IMR-90 (cell line): ENCODE measurements around the gene BRWD1. TPM values are rescaled to one million over a fixed set of nuclear protein-coding genes. Genes with fewer than 3 reads are reported as not detected.
A peak's percentile ranks its signal among the peaks of the same experiment; 100 is the strongest.

Source experiments
- ATAC-seq: fragments of 200-7000 bp; cut with Tn5 transposase; 2 replicates; pipeline ENCODE4 v1.9.1; 2020; ENCODE audit warnings: low read depth, mild to moderate bottlenecking, moderate library complexity
- BruUV-seq: library from RNA; stranded (reverse); fragments of 400-500 nt; replicated peaks from 2 replicates; lab custom pipeline; 2021; lab: Mats Ljungman, UMichigan
- CTCF ChIA-PET: fragments of 300-600 bp; formaldehyde crosslinking; extraction: SDS; loops from one replicate; lab custom pipeline; 2021; ENCODE audit warnings: antibody characterized with exemption; lab: Yijun Ruan, JAX
- POLR2A ChIA-PET: fragments of 300-600 bp; sonication (Branson Sonifier 250); formaldehyde crosslinking; loops from one replicate; lab custom pipeline; 2022; ENCODE audit warnings: antibody characterized with exemption; ENCODE audit not compliant: unreplicated experiment; lab: Charles Lee
- DNase-seq: peaks from one replicate; pipeline ENCODE4 v3.0.0; 2013
- H2AFZ ChIP-seq: replicated peaks from 2 replicates; pipeline ENCODE3; 2013; ENCODE audit warnings: low read length, mild to moderate bottlenecking; ENCODE audit not compliant: poor library complexity
- H2AK5ac ChIP-seq: 2 replicates; pipeline ENCODE4 v1.6.1; 2013; ENCODE audit warnings: low read depth, low read length, inconsistent platforms
- H2AK9ac ChIP-seq: replicated peaks from 2 replicates; pipeline ENCODE3; 2013; ENCODE audit warnings: mild to moderate bottlenecking, low read depth, low read length, moderate library complexity; ENCODE audit not compliant: poor library complexity
- H2BK120ac ChIP-seq: 2 replicates; pipeline ENCODE4 v1.6.1; 2013; ENCODE audit warnings: low read depth, low read length, inconsistent platforms
- H2BK15ac ChIP-seq: 3 replicates; pipeline ENCODE4 v1.6.1; 2013; ENCODE audit warnings: low read depth, low read length, inconsistent platforms
- H2BK20ac ChIP-seq: 2 replicates; pipeline ENCODE4 v1.6.1; 2013; ENCODE audit warnings: low read depth, mild to moderate bottlenecking, inconsistent platforms, low read length, moderate library complexity
- H2BK5ac ChIP-seq: 2 replicates; pipeline ENCODE4 v1.6.1; 2013; ENCODE audit warnings: mild to moderate bottlenecking, low read depth, low read length, inconsistent platforms; ENCODE audit not compliant: poor library complexity, severe bottlenecking
- H3K14ac ChIP-seq: replicated peaks from 2 replicates; pipeline ENCODE4 v1.6.1; 2013; ENCODE audit warnings: low read depth, low read length, inconsistent platforms
- H3K18ac ChIP-seq: 2 replicates; pipeline ENCODE4 v1.6.1; 2013; ENCODE audit warnings: low read depth, low read length, control low read depth
- H3K23ac ChIP-seq: 2 replicates; pipeline ENCODE4 v1.6.1; 2013; ENCODE audit warnings: low read depth, low read length, inconsistent platforms
- H3K27ac ChIP-seq: 2 replicates; pipeline ENCODE4 v1.5.1; 2013; ENCODE audit warnings: mild to moderate bottlenecking, control low read depth, low read length; ENCODE audit not compliant: insufficient read depth
- H3K27me3 ChIP-seq: 2 replicates; pipeline ENCODE4 v1.6.1; 2013; ENCODE audit warnings: low read length; ENCODE audit not compliant: control insufficient read depth, insufficient read depth
- H3K36me3 ChIP-seq: 2 replicates; pipeline ENCODE4 v1.6.1; 2013; ENCODE audit warnings: low read length, mixed read lengths; ENCODE audit not compliant: control insufficient read depth, insufficient read depth
- H3K4ac ChIP-seq: 2 replicates; pipeline ENCODE4 v1.6.1; 2013; ENCODE audit warnings: low read depth, low read length, inconsistent platforms
- H3K4me1 ChIP-seq: 2 replicates; pipeline ENCODE4 v1.6.1; 2013; ENCODE audit warnings: low read length, mixed read lengths; ENCODE audit not compliant: control insufficient read depth, insufficient read depth
- H3K4me2 ChIP-seq: 2 replicates; pipeline ENCODE4 v1.6.1; 2013; ENCODE audit warnings: low read depth, mild to moderate bottlenecking, control low read depth, low read length, moderate library complexity
- H3K4me3 ChIP-seq: 2 replicates; pipeline ENCODE4 v1.5.1; 2013; ENCODE audit warnings: low read depth, mild to moderate bottlenecking, control low read depth, low read length, moderate library complexity; ENCODE audit not compliant: insufficient read depth
- H3K56ac ChIP-seq: 2 replicates; pipeline ENCODE4 v1.6.1; 2013; ENCODE audit warnings: low read length, inconsistent platforms; ENCODE audit not compliant: insufficient read depth; ENCODE audit errors: extremely low read depth
- H3K79me1 ChIP-seq, 2 experiments: 2 replicates each; pipeline ENCODE4 v1.6.1; 2013; ENCODE audit warnings: low read length in 2 of 2, inconsistent platforms in 1 of 2, low read depth in 1 of 2
- H3K9ac ChIP-seq: 2 replicates; pipeline ENCODE4 v1.6.1; 2013; ENCODE audit warnings: low read depth, low read length, control low read depth
- H3K9me1 ChIP-seq: 2 replicates; pipeline ENCODE4 v1.6.1; 2013; ENCODE audit warnings: low read length, inconsistent platforms; ENCODE audit not compliant: insufficient read depth
- H3K9me3 ChIP-seq: 2 replicates; pipeline ENCODE4 v1.6.1; 2013; ENCODE audit warnings: low read length; ENCODE audit not compliant: control insufficient read depth, insufficient read depth
- H4K20me1 ChIP-seq: 2 replicates; pipeline ENCODE4 v1.6.1; 2013; ENCODE audit warnings: low read length, inconsistent platforms; ENCODE audit not compliant: insufficient read depth
- H4K5ac ChIP-seq: 2 replicates; pipeline ENCODE4 v1.6.1; 2013; ENCODE audit warnings: mild to moderate bottlenecking, low read depth, low read length, control low read depth
- H4K8ac ChIP-seq, 2 experiments: 2 replicates each; pipeline ENCODE4 v1.6.1; 2013; ENCODE audit warnings: low read depth in 2 of 2, low read length in 2 of 2, control low read depth in 1 of 2, inconsistent platforms in 1 of 2
- H4K91ac ChIP-seq: 2 replicates; pipeline ENCODE4 v1.6.1; 2013; ENCODE audit warnings: low read depth, low read length, inconsistent platforms; ENCODE audit not compliant: insufficient read depth
- BHLHE40 ChIP-seq: fragments of 150-350 bp; IDR thresholded peaks from 2 replicates; pipeline ENCODE4 v1.6.1; 2016; ENCODE audit warnings: mild to moderate bottlenecking, low read depth, low read length
- CEBPB ChIP-seq: IDR thresholded peaks from 2 replicates; pipeline ENCODE4 v1.6.1; 2012; ENCODE audit warnings: low read depth, low read length, improper control_type of control experiment
- CHD1 ChIP-seq: IDR thresholded peaks from 2 replicates; pipeline ENCODE4 v1.6.1; 2012; ENCODE audit warnings: low read depth, low read length, improper control_type of control experiment
- FOS ChIP-seq: fragments of 150-350 bp; IDR thresholded peaks from 2 replicates; pipeline ENCODE4 v1.6.1; 2016; ENCODE audit warnings: low read depth, low read length
- MAFK ChIP-seq: IDR thresholded peaks from 2 replicates; pipeline ENCODE4 v1.6.1; 2012; ENCODE audit warnings: low read depth, low read length, improper control_type of control experiment
- MAZ ChIP-seq: IDR thresholded peaks from 2 replicates; pipeline ENCODE4 v1.6.1; 2012; ENCODE audit warnings: low read depth, mild to moderate bottlenecking, low read length, improper control_type of control experiment, moderate library complexity, borderline replicate concordance
- MXI1 ChIP-seq: IDR thresholded peaks from 2 replicates; pipeline ENCODE4 v1.6.1; 2012; ENCODE audit warnings: low read depth, mild to moderate bottlenecking, low read length, moderate library complexity, borderline replicate concordance
- NFE2L2 ChIP-seq: fragments of 150-350 bp; IDR thresholded peaks from 2 replicates; pipeline ENCODE4 v1.6.1; 2016; ENCODE audit warnings: low read depth, mild to moderate bottlenecking, low read length
- POLR2A ChIP-seq: IDR thresholded peaks from 2 replicates; pipeline ENCODE4 v1.6.1; 2012; ENCODE audit warnings: mild to moderate bottlenecking, low read depth, low read length
- RAD21 ChIP-seq: IDR thresholded peaks from 2 replicates; pipeline ENCODE4 v1.6.1; 2012; ENCODE audit warnings: low read length, improper control_type of control experiment
- RCOR1 ChIP-seq: IDR thresholded peaks from 2 replicates; pipeline ENCODE4 v1.6.1; 2012; ENCODE audit warnings: mild to moderate bottlenecking, low read length, improper control_type of control experiment; ENCODE audit not compliant: insufficient replicate concordance
- RFX5 ChIP-seq: IDR thresholded peaks from 2 replicates; pipeline ENCODE4 v1.8.0; 2012; ENCODE audit warnings: low read depth, mild to moderate bottlenecking, low read length, moderate library complexity
- SMC3 ChIP-seq: fragments of 150-350 bp; IDR thresholded peaks from 2 replicates; pipeline ENCODE4 v1.6.1; 2016; ENCODE audit warnings: low read depth, mild to moderate bottlenecking, antibody characterized with exemption, low read length, moderate library complexity
- WGBS, 2 experiments: methylation state at CpG; one replicate each; pipeline versions ENCODE4 v1.1.5 to v1.1.7; 2013; ENCODE audit warnings: missing lambda C conversion rate in 2 of 2; ENCODE audit not compliant: insufficient read length in 1 of 2; ENCODE audit errors: extremely low coverage in 2 of 2; 5-methylcytosine and 5-hydroxymethylcytosine counted together
- dilution Hi-C: fragments of 300-500 bp; cut with HindIII; formaldehyde crosslinking; loops from one replicate; pipeline ENCODE4 v1.14.3; 2018; ENCODE audit warnings: low sequenced_read_pairs; ENCODE audit not compliant: unreplicated experiment
- in situ Hi-C: fragments of 300-500 bp; cut with MboI; formaldehyde crosslinking; loops from 3 replicates; pipeline ENCODE4 v1.14.3; 2019; ENCODE audit warnings: low sequenced_read_pairs, inconsistent platforms, mixed read lengths
- intact Hi-C: fragments of 100-400 bp; cut with micrococcal nuclease; formaldehyde crosslinking; loops from 2 replicates; pipeline ENCODE4 v1.10.0; 2022
- polyA plus RNA-seq, 3 experiments: library from polyadenylated mRNA; depleted of rRNA; stranded (reverse); fragments of >200 nt; gene quantifications; 2 replicates each; pipeline ENCODE4 v1.2.3, GENCODE V29; 2012; ENCODE audit warnings: low replicate concordance in 1 of 3
- total RNA-seq: library from RNA; depleted of rRNA; stranded (reverse); fragments of >200 nt; gene quantifications from 2 replicates; pipeline ENCODE4 v1.2.3, GENCODE V29; 2012
- TF ChIP-seq, protein P1 (sequence below): conservative IDR thresholded peaks from 2 replicates; pipeline ENCODE4 v1.5.1; 2012; ENCODE audit warnings: mild to moderate bottlenecking, low read depth, low read length, improper control_type of control experiment
- TF ChIP-seq, protein P2 (sequence below): fragments of 150-350 bp; IDR thresholded peaks from 2 replicates; pipeline ENCODE4 v1.6.1; 2017; ENCODE audit warnings: mild to moderate bottlenecking, antibody characterized with exemption, low read length, low read depth

The BRWD1 gene
- total and polyA plus RNA-seq, 2 of the 4 experiments (the other 2 are of a cell fraction), result 6.7 to 28.7 TPM

DNA sequence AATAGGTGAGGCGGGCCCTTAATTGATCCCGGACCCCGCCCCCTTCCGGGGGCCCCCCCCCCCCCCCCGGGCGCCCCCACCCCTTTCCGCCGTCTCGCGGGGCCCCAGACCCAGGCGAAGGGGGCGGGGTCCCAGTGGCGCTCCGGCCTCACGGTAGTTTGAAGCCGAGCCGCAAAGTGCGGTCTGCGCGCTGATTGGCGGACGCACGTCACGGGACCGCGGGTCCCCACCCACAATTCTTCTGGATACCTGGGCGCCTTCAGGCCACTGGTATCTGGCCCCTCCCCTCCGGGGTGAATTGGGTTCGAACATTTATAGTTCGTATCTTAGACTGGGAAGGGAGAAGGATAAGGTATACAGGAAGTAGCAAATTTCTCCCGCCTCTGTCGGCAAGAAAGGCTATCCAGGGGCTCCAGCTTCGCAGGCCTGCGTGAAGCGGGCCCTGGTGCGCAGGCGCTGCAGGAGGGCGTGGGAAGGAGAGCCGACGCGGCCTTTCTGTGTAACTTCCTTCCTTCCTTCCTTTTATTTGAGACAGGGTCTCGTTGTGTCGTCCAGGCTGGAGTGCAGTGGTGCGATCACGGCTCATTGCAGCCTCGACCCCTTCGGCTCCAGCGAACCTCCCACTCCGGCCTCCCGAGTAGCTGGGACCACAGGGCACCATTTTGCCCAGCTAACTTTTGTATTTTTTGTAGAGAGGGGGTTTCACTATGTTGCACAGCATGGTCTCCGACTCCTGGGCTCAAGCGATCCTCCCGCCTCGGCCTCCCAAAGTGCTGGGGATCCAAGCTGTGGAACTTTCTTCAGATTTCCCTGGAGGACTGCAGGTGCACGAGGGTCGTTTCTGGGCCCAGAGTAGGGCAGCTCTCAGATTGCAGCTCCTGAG, 36.0 kb upstream of the BRWD1 start:
- TF ChIP-seq, protein P1, sequence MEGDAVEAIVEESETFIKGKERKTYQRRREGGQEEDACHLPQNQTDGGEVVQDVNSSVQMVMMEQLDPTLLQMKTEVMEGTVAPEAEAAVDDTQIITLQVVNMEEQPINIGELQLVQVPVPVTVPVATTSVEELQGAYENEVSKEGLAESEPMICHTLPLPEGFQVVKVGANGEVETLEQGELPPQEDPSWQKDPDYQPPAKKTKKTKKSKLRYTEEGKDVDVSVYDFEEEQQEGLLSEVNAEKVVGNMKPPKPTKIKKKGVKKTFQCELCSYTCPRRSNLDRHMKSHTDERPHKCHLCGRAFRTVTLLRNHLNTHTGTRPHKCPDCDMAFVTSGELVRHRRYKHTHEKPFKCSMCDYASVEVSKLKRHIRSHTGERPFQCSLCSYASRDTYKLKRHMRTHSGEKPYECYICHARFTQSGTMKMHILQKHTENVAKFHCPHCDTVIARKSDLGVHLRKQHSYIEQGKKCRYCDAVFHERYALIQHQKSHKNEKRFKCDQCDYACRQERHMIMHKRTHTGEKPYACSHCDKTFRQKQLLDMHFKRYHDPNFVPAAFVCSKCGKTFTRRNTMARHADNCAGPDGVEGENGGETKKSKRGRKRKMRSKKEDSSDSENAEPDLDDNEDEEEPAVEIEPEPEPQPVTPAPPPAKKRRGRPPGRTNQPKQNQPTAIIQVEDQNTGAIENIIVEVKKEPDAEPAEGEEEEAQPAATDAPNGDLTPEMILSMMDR, result no peak
- TF ChIP-seq CEBPB, result no peak
- no peak for TF ChIP-seq FOS
- TF ChIP-seq SMC3, result no peak
- TF ChIP-seq MAZ, result peak; percentile 34; the same call in 1 of the 2 replicates
- TF ChIP-seq, protein P2, sequence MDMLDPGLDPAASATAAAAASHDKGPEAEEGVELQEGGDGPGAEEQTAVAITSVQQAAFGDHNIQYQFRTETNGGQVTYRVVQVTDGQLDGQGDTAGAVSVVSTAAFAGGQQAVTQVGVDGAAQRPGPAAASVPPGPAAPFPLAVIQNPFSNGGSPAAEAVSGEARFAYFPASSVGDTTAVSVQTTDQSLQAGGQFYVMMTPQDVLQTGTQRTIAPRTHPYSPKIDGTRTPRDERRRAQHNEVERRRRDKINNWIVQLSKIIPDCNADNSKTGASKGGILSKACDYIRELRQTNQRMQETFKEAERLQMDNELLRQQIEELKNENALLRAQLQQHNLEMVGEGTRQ, result peak; percentile 95
- TF ChIP-seq BHLHE40, result no peak
- no peak; the same call in 1 of the 2 replicates for TF ChIP-seq RAD21
- TF ChIP-seq MXI1, result no peak
- no peak for TF ChIP-seq NFE2L2
- no peak for TF ChIP-seq MAFK
- TF ChIP-seq CHD1, result no peak
- no peak for TF ChIP-seq RFX5
- TF ChIP-seq RCOR1, result no peak
- TF ChIP-seq POLR2A, result no peak
- dilution Hi-C loops, result no loop called here
- Histone ChIP-seq H3K4me3 (peak overlapping the region; percentile 62), H3K9ac (peak overlapping the region; percentile 55), H3K18ac (no peak overlapping the region; the same call in 1 of the 2 replicates), H3K27me3 (no peaks in the 10 kb centered on the region), H3K4me1 (peaks cover 5% of the 10 kb centered on the region), H4K91ac (peak overlapping the region; percentile 74), H3K36me3 (peaks cover 6% of the 10 kb centered on the region), H3K4ac (peak overlapping the region; percentile 82), H4K8ac (peak overlapping the region; percentile 93 to 96), H2BK20ac (peak overlapping the region; percentile 36; the same call in 1 of the 2 replicates), H3K9me1 (no peaks in the 10 kb centered on the region; the same call in 1 of the 2 replicates), H2AK9ac (peak overlapping the region; percentile 90), H4K20me1 (peaks cover 29% of the 10 kb centered on the region; the same call in 1 of the 2 replicates), H3K9me3 (no peaks in the 10 kb centered on the region), H2BK120ac (peak overlapping the region; percentile 77), H2AK5ac (peak overlapping the region; percentile 36; the same call in 1 of the 2 replicates), H2BK15ac (peak overlapping the region; percentile 17; the same call in 1 of the 3 replicates), H4K5ac (peak overlapping the region; percentile 85), H3K79me1 (peaks cover 16 to 31% of the 10 kb centered on the region in 2 experiments), H2BK5ac (peak overlapping the region; percentile 59), H3K4me2 (peak overlapping the region; percentile 84), H3K23ac (no peak overlapping the region), H3K14ac (peak overlapping the region; percentile 68; the same call in 1 of the 2 replicates), H3K27ac (peak overlapping the region; percentile 71), H2AFZ (peak overlapping the region; percentile 89), H3K56ac (0 out of 2 replicates have a peak overlapping the region, but pooled peaks have one; percentile 12)
- peak; percentile 90 for DNase-seq
- POLR2A ChIA-PET, result no interaction called here
- CTCF ChIA-PET, result no interaction called here
- ATAC-seq, result peak; percentile 86
- 8% methylated on average over 15 of the region's 56 CpGs; no CpG with 5 or more reads in 1 of the 2 experiments for WGBS, 2 experiments
- intact Hi-C loops, result no loop called here
- no TSS peak for BruUV-seq
- in situ Hi-C loops, result no loop called here
